ENCODE measurements around the gene NRG2. TPM values are rescaled to one million over a fixed set of nuclear protein-coding genes. Genes with fewer than 3 reads are reported as not detected.

Gene NRG2
- total RNA-seq, 1 donor from 2014 or later, result 0.81 TPM

DNA sequence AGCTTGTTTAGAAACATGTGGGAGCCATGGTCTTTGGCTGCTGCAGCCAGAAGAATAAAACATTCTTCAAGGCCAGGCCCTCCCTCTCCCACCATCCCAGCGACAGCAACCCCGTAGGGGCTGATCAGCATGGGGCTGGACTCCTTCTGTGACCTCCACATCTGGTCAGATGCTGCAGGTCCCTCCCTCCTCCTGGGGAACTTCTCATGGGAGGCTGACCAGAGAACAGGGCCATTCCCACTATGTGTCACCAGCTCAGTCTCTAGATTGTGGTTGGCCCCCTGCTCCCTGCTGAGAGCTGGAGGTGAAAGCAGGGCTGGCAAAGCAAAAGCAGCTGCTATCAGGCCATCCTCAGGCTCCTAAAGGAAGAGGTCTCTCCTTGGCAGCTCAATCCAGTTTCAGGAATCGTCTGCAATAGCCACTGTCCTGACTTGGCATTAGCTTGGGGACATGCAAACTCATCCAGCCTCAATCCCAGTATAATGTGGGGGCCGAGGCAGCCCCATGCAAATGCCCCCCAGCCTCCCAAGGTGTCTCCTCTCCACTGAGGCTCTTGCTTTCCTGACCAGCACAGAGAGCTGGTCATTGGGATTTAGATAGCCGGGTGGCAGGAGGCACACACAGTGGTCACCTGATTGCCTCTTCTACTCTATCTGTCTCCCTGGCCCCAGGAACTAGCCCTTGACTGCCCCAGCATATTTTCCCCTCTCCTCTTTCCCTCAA, 81.5 kb downstream of the NRG2 start:
- TF ChIP-seq, protein P1, sequence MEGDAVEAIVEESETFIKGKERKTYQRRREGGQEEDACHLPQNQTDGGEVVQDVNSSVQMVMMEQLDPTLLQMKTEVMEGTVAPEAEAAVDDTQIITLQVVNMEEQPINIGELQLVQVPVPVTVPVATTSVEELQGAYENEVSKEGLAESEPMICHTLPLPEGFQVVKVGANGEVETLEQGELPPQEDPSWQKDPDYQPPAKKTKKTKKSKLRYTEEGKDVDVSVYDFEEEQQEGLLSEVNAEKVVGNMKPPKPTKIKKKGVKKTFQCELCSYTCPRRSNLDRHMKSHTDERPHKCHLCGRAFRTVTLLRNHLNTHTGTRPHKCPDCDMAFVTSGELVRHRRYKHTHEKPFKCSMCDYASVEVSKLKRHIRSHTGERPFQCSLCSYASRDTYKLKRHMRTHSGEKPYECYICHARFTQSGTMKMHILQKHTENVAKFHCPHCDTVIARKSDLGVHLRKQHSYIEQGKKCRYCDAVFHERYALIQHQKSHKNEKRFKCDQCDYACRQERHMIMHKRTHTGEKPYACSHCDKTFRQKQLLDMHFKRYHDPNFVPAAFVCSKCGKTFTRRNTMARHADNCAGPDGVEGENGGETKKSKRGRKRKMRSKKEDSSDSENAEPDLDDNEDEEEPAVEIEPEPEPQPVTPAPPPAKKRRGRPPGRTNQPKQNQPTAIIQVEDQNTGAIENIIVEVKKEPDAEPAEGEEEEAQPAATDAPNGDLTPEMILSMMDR (IDR thresholded peaks at IDR 0.05; ENCODE audit: partially characterized antibody, unreplicated experiment), result no peak
- peaks cover 13% of the 10 kb centered on the region for H3K27me3 Mint-ChIP-seq (ENCODE audit: unreplicated experiment)
- H3K4me3 Mint-ChIP-seq (ENCODE audit: unreplicated experiment), result no peak overlapping the region
- H3K9me3 Mint-ChIP-seq (ENCODE audit: unreplicated experiment), result no peaks in the 10 kb centered on the region
- no peak for DNase-seq
- no peaks in the 10 kb centered on the region for H3K4me1 Mint-ChIP-seq (ENCODE audit: low read depth, unreplicated experiment)
- H3K27ac Mint-ChIP-seq (ENCODE audit: unreplicated experiment), result no peak overlapping the region
- no peaks in the 10 kb centered on the region for H3K36me3 Mint-ChIP-seq (ENCODE audit: unreplicated experiment)

DNA sequence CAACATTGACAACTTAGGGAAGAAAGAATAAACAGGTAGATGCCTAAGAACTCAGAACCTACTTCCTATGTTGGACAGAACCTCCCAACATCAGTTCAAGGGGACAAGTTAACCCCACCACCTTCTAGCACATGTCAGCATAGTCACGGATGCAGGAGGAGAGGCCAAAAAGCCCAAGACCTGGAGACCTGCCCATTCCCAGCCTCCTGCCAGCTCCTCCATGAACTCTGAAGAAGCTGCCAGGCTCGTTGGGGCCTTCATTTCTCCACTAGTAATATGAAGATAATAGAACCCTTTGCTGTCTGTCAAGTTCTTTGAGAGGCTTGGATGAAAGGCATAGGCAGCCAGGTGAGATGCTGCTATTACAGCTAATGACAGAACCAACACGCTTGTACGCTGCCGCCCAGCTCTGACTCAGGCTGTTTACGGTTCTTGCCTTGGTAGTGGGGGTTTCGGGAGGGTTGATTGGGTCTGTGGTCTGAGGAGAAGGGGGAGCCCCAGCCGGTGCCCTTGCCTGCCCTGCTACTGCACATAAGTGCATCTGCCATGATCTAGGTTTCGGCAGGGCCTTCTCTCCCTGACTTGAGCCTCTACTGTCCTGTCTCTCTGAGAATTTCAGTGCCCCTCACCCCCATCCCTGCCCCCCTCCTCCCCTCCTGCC, 82.2 kb downstream of the NRG2 start:
- H3K36me3 Mint-ChIP-seq (ENCODE audit: unreplicated experiment), result no peaks in the 10 kb centered on the region
- no peaks in the 10 kb centered on the region for H3K9me3 Mint-ChIP-seq (ENCODE audit: unreplicated experiment)
- H3K27me3 Mint-ChIP-seq (ENCODE audit: unreplicated experiment), result peaks cover 11% of the 10 kb centered on the region
- TF ChIP-seq, protein P1 (IDR thresholded peaks at IDR 0.05; ENCODE audit: partially characterized antibody, unreplicated experiment), result no peak
- no peak overlapping the region for H3K27ac Mint-ChIP-seq (ENCODE audit: unreplicated experiment)
- no peaks in the 10 kb centered on the region for H3K4me1 Mint-ChIP-seq (ENCODE audit: low read depth, unreplicated experiment)
- no peak for DNase-seq
- no peak overlapping the region for H3K4me3 Mint-ChIP-seq (ENCODE audit: unreplicated experiment)

DNA sequence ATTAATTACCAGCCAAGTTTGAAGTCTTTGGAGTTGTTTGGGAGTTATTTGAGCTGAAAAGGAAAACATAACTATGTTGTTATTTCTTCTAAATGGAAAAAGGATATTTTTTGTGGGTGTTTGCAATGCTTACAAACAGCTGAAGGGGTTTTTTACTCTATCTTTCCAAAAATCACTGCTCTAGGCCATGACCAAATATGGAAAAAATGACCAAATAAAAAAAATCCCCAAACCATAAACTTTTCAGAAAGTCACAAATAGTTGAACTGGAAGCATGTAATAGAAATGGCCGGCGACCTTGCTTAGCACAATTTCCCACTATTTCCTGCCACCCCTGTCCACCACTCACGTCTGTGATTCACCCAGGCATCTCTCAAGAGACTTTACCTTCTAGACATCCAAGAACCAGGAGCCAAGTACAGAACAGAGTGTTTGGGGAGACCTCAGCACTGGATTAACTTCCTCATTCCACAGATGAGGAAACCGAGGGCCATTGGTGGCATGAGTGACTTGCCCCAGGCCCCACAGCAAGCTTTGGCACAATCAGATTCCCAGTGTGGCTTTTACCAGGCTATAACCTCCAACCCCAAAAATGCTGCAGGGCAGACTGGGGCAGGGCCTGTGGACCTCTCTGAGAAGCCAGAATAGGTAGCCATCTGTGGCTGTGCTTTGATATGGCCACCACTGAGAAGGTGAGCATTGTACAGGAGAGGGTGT, 84.5 kb downstream of the NRG2 start:
- H3K27me3 Mint-ChIP-seq (ENCODE audit: unreplicated experiment), result peaks cover 7% of the 10 kb centered on the region
- H3K27ac Mint-ChIP-seq (ENCODE audit: unreplicated experiment), result no peak overlapping the region

DNA sequence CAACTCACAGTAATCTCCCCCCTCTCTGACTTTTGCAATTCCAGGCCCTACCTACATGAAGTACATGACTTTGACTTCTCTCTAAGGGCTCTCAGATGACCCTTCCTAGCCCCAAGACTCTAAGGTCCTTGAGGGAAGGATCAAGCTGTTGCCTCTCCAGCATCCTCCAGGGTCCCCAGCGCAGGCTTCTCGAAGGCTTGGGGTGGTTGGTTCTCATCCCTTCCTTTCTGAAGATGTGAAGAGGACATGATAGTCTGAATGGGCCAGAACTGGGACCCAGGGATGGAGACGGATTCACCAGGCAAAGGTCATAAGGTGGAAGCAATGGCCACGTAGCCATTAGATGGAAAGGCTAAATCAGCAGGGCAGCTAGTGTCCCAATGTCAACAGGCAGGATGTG, 86.8 kb downstream of the NRG2 start:
- DNase-seq, result no peak

More for the DNA sequence above, 84.5 kb downstream of the NRG2 start:
- Mint-ChIP-seq H3K9me3 (ENCODE audit: unreplicated experiment) (no peaks in the 10 kb centered on the region), H3K4me3 (ENCODE audit: unreplicated experiment) (no peak overlapping the region), H3K4me1 (ENCODE audit: low read depth, unreplicated experiment) (no peaks in the 10 kb centered on the region), H3K36me3 (ENCODE audit: unreplicated experiment) (no peaks in the 10 kb centered on the region)
- no peak for DNase-seq
- TF ChIP-seq, protein P1 (IDR thresholded peaks at IDR 0.05; ENCODE audit: partially characterized antibody, unreplicated experiment), result no peak

More for the DNA sequence above, 86.8 kb downstream of the NRG2 start:
- H3K4me1 Mint-ChIP-seq (ENCODE audit: low read depth, unreplicated experiment), result no peaks in the 10 kb centered on the region
- no peaks in the 10 kb centered on the region for H3K36me3 Mint-ChIP-seq (ENCODE audit: unreplicated experiment)
- peaks cover 7% of the 10 kb centered on the region for H3K27me3 Mint-ChIP-seq (ENCODE audit: unreplicated experiment)
- H3K27ac Mint-ChIP-seq (ENCODE audit: unreplicated experiment), result no peak overlapping the region
- H3K4me3 Mint-ChIP-seq (ENCODE audit: unreplicated experiment), result no peak overlapping the region
- H3K9me3 Mint-ChIP-seq (ENCODE audit: unreplicated experiment), result no peaks in the 10 kb centered on the region
- TF ChIP-seq, protein P1 (IDR thresholded peaks at IDR 0.05; ENCODE audit: partially characterized antibody, unreplicated experiment), result no peak
